Trophoblast cell (in vitro differentiated cells and primary cell): ENCODE measurements around the gene MCAT.

Source experiments
- DNase-seq, 2 donors: peaks; one replicate each; pipeline ENCODE4 v3.0.0-alpha.2; 2016
- H2AFZ ChIP-seq: 2 replicates; pipeline ENCODE4 v1.6.1; 2013; ENCODE audit warnings: low read length, moderate library complexity, mild to moderate bottlenecking; ENCODE audit not compliant: insufficient read depth, poor library complexity
- H2AK5ac ChIP-seq: 2 replicates; pipeline ENCODE4 v1.6.1; 2013; ENCODE audit warnings: mild to moderate bottlenecking, low read length
- H2BK120ac ChIP-seq: 2 replicates; pipeline ENCODE4 v1.6.1; 2013; ENCODE audit warnings: low read length, mild to moderate bottlenecking, moderate library complexity; ENCODE audit not compliant: insufficient read depth, poor library complexity
- H2BK12ac ChIP-seq: 2 replicates; pipeline ENCODE4 v1.6.1; 2013; ENCODE audit warnings: mild to moderate bottlenecking, low read length, moderate library complexity
- H2BK5ac ChIP-seq: 2 replicates; pipeline ENCODE4 v1.6.1; 2013; ENCODE audit warnings: low read length, low read depth, moderate library complexity, mild to moderate bottlenecking; ENCODE audit not compliant: poor library complexity
- H3K14ac ChIP-seq: 2 replicates; pipeline ENCODE4 v1.6.1; 2013; ENCODE audit warnings: mild to moderate bottlenecking, low read length
- H3K18ac ChIP-seq: 2 replicates; pipeline ENCODE4 v1.6.1; 2013; ENCODE audit warnings: mild to moderate bottlenecking, low read length
- H3K23ac ChIP-seq: 2 replicates; pipeline ENCODE4 v1.6.1; 2013; ENCODE audit warnings: low read length
- H3K27ac ChIP-seq: 2 replicates; pipeline ENCODE4 v1.5.1; 2013; ENCODE audit warnings: low read depth, mild to moderate bottlenecking, inconsistent platforms, low read length, moderate library complexity
- H3K27me3 ChIP-seq: 2 replicates; pipeline ENCODE4 v1.6.1; 2013; ENCODE audit warnings: inconsistent platforms, mild to moderate bottlenecking, low read length, moderate library complexity; ENCODE audit not compliant: insufficient read depth
- H3K36me3 ChIP-seq, 2 experiments: 1 replicate in 1 of 2; 2 replicates in 1 of 2; pipeline ENCODE4 v1.6.1; 2013; ENCODE audit warnings: low read length in 2 of 2, mild to moderate bottlenecking in 2 of 2, moderate library complexity in 1 of 2; ENCODE audit not compliant: insufficient read depth in 2 of 2, control insufficient read depth in 1 of 2
- H3K4ac ChIP-seq: 2 replicates; pipeline ENCODE4 v1.6.1; 2013; ENCODE audit warnings: low read depth, mild to moderate bottlenecking, low read length, moderate library complexity
- H3K4me1 ChIP-seq, 2 experiments: 1 replicate in 1 of 2; 2 replicates in 1 of 2; pipeline ENCODE4 v1.6.1; 2013; ENCODE audit warnings: low read length in 2 of 2, mild to moderate bottlenecking in 2 of 2, moderate library complexity in 1 of 2; ENCODE audit not compliant: insufficient read depth in 2 of 2, control insufficient read depth in 1 of 2
- H3K4me2 ChIP-seq: 2 replicates; pipeline ENCODE4 v1.6.1; 2013; ENCODE audit warnings: inconsistent platforms, mild to moderate bottlenecking, low read length, moderate library complexity
- H3K4me3 ChIP-seq: 2 replicates; pipeline ENCODE4 v1.5.1; 2013; ENCODE audit warnings: mild to moderate bottlenecking, low read depth, low read length, inconsistent platforms
- H3K79me1 ChIP-seq: one replicate; pipeline ENCODE4 v1.6.1; 2013; ENCODE audit warnings: low read length
- H3K79me2 ChIP-seq: 2 replicates; pipeline ENCODE4 v1.6.1; 2013; ENCODE audit warnings: low read length, mild to moderate bottlenecking; ENCODE audit not compliant: control insufficient read depth, insufficient read depth, poor library complexity
- H3K9ac ChIP-seq: 2 replicates; pipeline ENCODE4 v1.6.1; 2013; ENCODE audit warnings: mild to moderate bottlenecking, low read length
- H3K9me3 ChIP-seq: 2 replicates; pipeline ENCODE4 v1.6.1; 2013; ENCODE audit warnings: low read depth, mild to moderate bottlenecking, control low read depth, inconsistent platforms, low read length; ENCODE audit not compliant: insufficient read depth
- H4K12ac ChIP-seq: 2 replicates; pipeline ENCODE4 v1.6.1; 2013; ENCODE audit warnings: low read depth, mild to moderate bottlenecking, low read length, moderate library complexity
- H4K8ac ChIP-seq: 2 replicates; pipeline ENCODE4 v1.6.1; 2013; ENCODE audit warnings: low read depth, mild to moderate bottlenecking, low read length, moderate library complexity
- H4K91ac ChIP-seq: one replicate; pipeline ENCODE4 v1.6.1; 2013; ENCODE audit warnings: low read depth, mild to moderate bottlenecking, low read length, moderate library complexity
- WGBS: extraction: QIAGEN DNeasy Blood & Tissue Kit; methylation state at CpG from one replicate; pipeline ENCODE4 v1.1.7; 2013; ENCODE audit warnings: missing lambda C conversion rate; ENCODE audit not compliant: insufficient read length, insufficient coverage; ENCODE audit errors: extremely low coverage; 5-methylcytosine and 5-hydroxymethylcytosine counted together

The MCAT gene

DNA sequence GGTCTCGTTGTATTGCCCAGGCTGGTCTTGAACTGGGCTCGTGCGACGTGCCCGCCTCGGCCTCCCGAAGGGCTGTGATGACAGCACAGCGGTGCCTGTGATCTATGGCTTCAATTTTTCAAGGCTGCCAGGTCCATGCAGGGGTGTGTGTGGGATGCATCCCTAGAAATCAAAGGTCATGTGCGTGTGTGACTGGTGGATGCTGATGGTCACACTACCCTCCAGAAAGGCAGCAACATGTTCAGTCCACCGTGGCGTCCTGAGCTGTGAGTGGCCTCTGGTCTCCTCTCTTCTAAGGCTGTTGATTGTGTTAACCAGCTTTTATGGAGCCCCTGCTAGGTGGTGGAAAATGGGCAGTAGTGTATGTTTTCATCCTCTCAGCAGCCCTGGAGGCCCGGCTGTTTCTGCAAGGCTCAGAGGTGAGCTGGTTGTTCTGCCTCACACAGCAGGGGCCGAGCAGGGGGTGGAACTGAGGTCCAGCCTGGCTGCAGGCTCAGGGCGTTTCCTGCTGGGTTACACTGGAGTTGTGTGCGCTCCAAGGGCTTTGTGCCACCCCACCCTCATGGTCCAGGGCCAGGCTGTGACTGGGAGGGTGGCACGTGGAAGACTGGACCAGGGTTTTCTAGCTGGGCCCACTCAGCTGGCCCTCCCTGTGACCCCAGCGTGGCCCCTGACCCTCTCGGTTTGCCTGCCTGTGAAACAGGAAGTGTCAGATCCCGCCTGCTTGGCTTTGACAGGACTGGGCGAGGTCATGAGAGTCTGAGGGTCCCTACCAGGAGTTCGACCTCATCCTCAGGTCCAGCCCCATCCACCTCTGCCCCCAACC, 25.0 kb downstream of the MCAT start:
- Histone ChIP-seq H3K23ac (no peak overlapping the region), H3K14ac (no peak overlapping the region), H3K18ac (no peak overlapping the region), H2AK5ac (no peak overlapping the region), H3K27ac (no peak overlapping the region), H3K9ac (no peak overlapping the region), H3K4ac (no peak overlapping the region), H3K4me3 (peak overlapping the region; percentile 25), H3K79me2 (no peaks in the 10 kb centered on the region), H4K91ac (no peak overlapping the region), H2BK5ac (no peak overlapping the region), H3K27me3 (no peaks in the 10 kb centered on the region), H3K4me2 (no peak overlapping the region), H2AFZ (no peak overlapping the region), H3K79me1 (no peaks in the 10 kb centered on the region), H3K9me3 (peaks cover 2% of the 10 kb centered on the region), H2BK12ac (no peak overlapping the region), H2BK120ac (no peak overlapping the region), H3K4me1 (peaks cover 7 to 10% of the 10 kb centered on the region in 2 experiments), H4K8ac (no peak overlapping the region), H3K36me3 (no peaks in the 10 kb centered on the region), H4K12ac (no peak overlapping the region)
- WGBS, result no CpG with 5 or more reads among the region's 21 CpGs
- no peak for DNase-seq

DNA sequence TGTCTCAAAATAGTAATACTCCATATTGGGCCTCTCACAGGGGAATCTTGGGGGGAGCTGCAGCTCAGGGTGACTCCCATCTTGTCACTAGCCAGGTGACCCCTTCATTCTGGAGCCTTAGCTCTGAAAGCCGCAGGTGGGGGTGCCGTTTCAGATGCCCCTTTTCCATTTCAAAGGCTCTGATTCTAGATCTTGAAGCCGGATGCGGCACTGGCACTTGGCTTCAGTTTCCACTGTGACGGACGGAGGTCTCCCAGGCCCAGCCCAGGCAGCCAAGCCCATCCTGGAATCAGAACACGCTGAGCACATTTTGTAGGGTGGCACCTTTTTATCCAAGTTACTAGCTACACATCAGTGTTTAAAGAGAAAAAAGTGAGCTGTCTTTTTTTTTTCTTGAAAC, 26.3 kb downstream of the MCAT start:
- WGBS, result no CpG with 5 or more reads among the region's 7 CpGs

DNA sequence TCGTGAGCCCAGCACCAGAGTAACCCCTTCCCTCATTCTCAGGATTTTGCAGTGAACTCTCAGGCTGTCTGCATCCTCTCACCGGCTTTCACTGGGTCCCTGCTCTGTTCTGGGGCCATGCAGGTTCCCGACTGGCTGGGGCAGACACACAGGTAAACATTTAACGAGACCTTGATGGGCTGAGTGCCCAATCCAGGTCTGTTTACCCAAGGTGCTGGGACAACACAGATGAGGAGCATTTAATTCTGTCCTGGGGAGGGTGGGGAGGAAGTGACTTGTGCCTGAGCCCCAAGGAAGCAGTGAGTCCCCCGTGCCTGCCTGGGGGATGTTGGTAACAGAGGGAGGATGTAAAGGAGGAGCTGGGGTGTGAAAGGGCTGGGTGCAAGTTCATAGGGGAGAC, 28.2 kb downstream of the MCAT start:
- no peak overlapping the region for H2BK120ac ChIP-seq
- H2AFZ ChIP-seq, result no peak overlapping the region
- H3K9me3 ChIP-seq, result no peaks in the 10 kb centered on the region
- no peak overlapping the region for H3K9ac ChIP-seq
- H3K23ac ChIP-seq, result no peak overlapping the region
- H3K79me2 ChIP-seq, result no peaks in the 10 kb centered on the region
- peaks cover 7 to 18% of the 10 kb centered on the region in 2 experiments for H3K4me1 ChIP-seq
- no peaks in the 10 kb centered on the region for H3K79me1 ChIP-seq
- no peak overlapping the region for H3K18ac ChIP-seq
- no CpG with 5 or more reads among the region's 5 CpGs for WGBS
- no peak overlapping the region for H2BK12ac ChIP-seq
- no peak overlapping the region for H4K91ac ChIP-seq
- no peak overlapping the region for H4K12ac ChIP-seq
- no peak overlapping the region for H3K4me2 ChIP-seq
- H2AK5ac ChIP-seq, result no peak overlapping the region
- no peak overlapping the region for H2BK5ac ChIP-seq
- no peak overlapping the region for H3K4ac ChIP-seq
- H4K8ac ChIP-seq, result no peak overlapping the region
- H3K4me3 ChIP-seq, result no peak overlapping the region
- peaks cover 17% of the 10 kb centered on the region for H3K27me3 ChIP-seq
- DNase-seq, result no peak
- H3K36me3 ChIP-seq, result no peaks in the 10 kb centered on the region
- H3K14ac ChIP-seq, result no peak overlapping the region
- H3K27ac ChIP-seq, result no peak overlapping the region

More for the DNA sequence above, 26.3 kb downstream of the MCAT start:
- Histone ChIP-seq H3K4me2 (no peak overlapping the region), H4K8ac (no peak overlapping the region), H3K4ac (no peak overlapping the region), H2AK5ac (no peak overlapping the region), H2BK120ac (no peak overlapping the region), H3K4me1 (peaks cover 7 to 10% of the 10 kb centered on the region in 2 experiments), H4K12ac (no peak overlapping the region), H3K79me2 (no peaks in the 10 kb centered on the region), H2AFZ (no peak overlapping the region), H3K79me1 (no peaks in the 10 kb centered on the region), H3K4me3 (no peak overlapping the region), H3K9me3 (peaks cover 2% of the 10 kb centered on the region), H3K27me3 (no peaks in the 10 kb centered on the region), H4K91ac (no peak overlapping the region), H2BK5ac (no peak overlapping the region), H3K14ac (no peak overlapping the region), H3K9ac (no peak overlapping the region), H3K18ac (no peak overlapping the region), H3K36me3 (no peaks in the 10 kb centered on the region), H2BK12ac (no peak overlapping the region), H3K23ac (no peak overlapping the region), H3K27ac (no peak overlapping the region)
- DNase-seq, result no peak

DNA sequence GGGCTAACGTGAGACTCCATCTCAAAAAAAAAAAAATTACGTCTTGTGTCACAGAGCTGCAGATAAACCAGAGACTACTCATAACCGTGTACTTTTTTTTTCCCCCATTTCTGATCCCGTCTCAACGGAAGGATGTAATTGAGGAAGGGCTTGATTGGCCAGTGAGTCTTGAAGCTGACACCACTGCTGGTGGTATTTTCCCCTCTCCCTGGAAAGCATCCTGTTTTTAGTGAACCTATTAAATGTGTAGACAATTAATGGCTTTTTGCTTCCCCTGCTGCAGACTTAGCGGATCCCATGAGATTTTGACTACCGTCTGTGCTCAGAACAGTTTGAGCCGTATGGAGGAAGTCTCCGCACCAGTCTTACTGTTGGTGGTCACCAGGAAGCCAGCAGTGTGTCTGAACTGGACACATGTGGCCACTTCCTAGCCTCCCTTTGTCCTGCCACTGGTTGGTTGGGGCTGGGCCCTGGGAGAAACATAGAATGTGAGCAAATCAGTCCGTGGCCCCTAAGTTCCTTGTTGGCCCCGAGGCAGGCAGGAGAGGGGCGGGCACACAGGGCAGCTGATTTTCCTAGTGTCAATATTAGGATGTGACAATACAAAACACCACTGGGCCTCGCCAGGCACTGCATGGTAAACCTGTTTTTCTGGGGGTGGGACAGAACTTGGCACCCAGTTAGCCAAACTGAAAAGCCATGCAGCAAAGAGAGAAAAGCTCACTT, 29.5 kb downstream of the MCAT start:
- no peaks in the 10 kb centered on the region for H3K79me2 ChIP-seq
- DNase-seq, result no peak
- no peaks in the 10 kb centered on the region for H3K36me3 ChIP-seq
- no peak overlapping the region for H2AFZ ChIP-seq
- no peak overlapping the region for H3K14ac ChIP-seq
- H3K4me2 ChIP-seq, result no peak overlapping the region
- H4K12ac ChIP-seq, result no peak overlapping the region
- peaks cover 7 to 18% of the 10 kb centered on the region in 2 experiments for H3K4me1 ChIP-seq
- no peaks in the 10 kb centered on the region for H3K9me3 ChIP-seq
- no peak overlapping the region for H3K18ac ChIP-seq
- no peak overlapping the region for H3K4me3 ChIP-seq
- H2AK5ac ChIP-seq, result no peak overlapping the region
- no peak overlapping the region for H4K91ac ChIP-seq
- peaks cover 24% of the 10 kb centered on the region for H3K27me3 ChIP-seq
- H3K23ac ChIP-seq, result no peak overlapping the region
- no peak overlapping the region for H2BK5ac ChIP-seq
- H3K27ac ChIP-seq, result no peak overlapping the region
- no peak overlapping the region for H2BK12ac ChIP-seq
- peak overlapping the region; percentile 34 for H4K8ac ChIP-seq
- no peaks in the 10 kb centered on the region for H3K79me1 ChIP-seq
- no peak overlapping the region for H3K4ac ChIP-seq
- WGBS, result no CpG with 5 or more reads among the region's 13 CpGs
- H2BK120ac ChIP-seq, result no peak overlapping the region
- no peak overlapping the region for H3K9ac ChIP-seq
